Measurements from ENCODE around the gene CLEC4F. TPM values are rescaled to one million over a fixed set of nuclear protein-coding genes. Genes with fewer than 3 reads are reported as not detected.

CLEC4F gene
- total and polyA plus RNA-seq, 2 donors (not counting 3 experiments of a cell fraction or from before 2014, with no cell fraction given): not detected

DNA sequence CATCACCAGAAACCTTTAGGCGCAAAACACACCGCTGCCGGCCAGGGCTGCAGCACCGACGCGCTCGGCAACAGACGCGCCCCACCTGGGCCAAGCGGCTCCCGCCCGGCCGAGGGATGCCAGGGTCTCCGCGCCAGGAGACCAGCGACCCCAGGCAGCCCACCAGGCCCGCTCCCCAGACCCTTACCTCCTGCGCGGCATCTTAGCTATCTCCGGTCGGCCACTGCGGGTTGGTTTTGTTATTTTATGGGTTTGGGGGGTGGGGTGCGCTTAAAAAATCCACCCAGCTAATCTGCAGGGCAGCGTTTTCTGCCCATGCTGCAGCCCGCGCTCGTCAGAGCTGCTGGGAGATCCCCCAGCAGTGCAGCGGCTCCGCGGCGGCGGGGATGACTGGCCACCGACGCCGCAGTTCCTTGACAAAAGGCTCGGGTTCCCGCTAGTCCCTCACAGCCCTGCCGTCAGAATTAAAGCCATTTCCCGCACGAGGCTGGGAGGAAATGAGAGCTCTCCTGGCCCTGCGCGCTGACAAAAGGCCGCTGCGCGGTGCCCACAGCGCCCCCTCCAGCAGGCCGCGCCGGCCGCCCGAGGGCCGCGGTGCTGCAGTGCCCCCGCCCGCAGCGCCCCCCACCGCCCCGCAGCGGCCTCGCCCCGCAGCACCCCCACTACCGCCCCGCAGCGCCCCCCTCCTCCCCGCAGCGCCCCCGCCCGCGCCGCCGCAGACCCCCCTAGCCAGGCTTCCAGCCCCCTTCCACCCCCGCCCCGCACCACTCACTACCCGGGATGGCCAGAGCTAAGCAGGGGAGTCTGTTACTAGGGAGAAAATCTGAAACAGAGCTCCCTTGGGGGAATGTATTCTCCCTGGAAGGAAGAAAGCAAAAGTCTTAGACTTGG lies 52.5 kb downstream of the CLEC4F start, which contains the start of gene ADD2:
ADD2 (minus strand) TSS at position 502 of the 891 bp plus-strand sequence. CDS start 61,792 bp downstream, outside the sequence.
- Histone ChIP-seq H3K9ac (replicated peaks; ENCODE audit: extremely low read depth, insufficient read depth, low read length) (no peak within 1 kb of the TSS), H3K9me1 (replicated peaks; ENCODE audit: control insufficient read depth, extremely low read depth, insufficient read depth, low read length) (no peaks in the 10 kb centered on the region), H3K27me3 (ENCODE audit: control insufficient read depth in 2 of 2, insufficient read depth in 2 of 2, low read length in 2 of 2) (peaks cover 55 to 63% of the 10 kb centered on the region in 2 experiments), H4K20me1 (replicated peaks; ENCODE audit: control insufficient read depth, extremely low read depth, insufficient read depth, low read length) (no peaks in the 10 kb centered on the region), H3K36me3 (ENCODE audit: control insufficient read depth in 2 of 2, extremely low read depth in 1 of 2, insufficient read depth in 2 of 2, low read length in 2 of 2) (no peaks in the 10 kb centered on the region), H3K4me3 (replicated peaks in 1 of 3; ENCODE audit: insufficient read depth in 1 of 3, low read depth in 1 of 3, low read length in 3 of 3) (no peak within 1 kb of the TSS), H3K9me3 (replicated peaks; ENCODE audit: control insufficient read depth, insufficient read depth, low read length) (no peaks in the 10 kb centered on the region), H2AFZ (ENCODE audit: low read depth, low read length) (peak within 1 kb of the TSS; percentile 19), H3K4me1 (ENCODE audit: control insufficient read depth, extremely low read depth, insufficient read depth, low read length) (peaks cover 3% of the 10 kb centered on the region), H3K4me2 (ENCODE audit: insufficient read depth, low read length) (no peak within 1 kb of the TSS), H3K79me2 (ENCODE audit: control insufficient read depth, insufficient read depth, low read length) (no peaks in the 10 kb centered on the region), H3K27ac (ENCODE audit: insufficient read depth, low read depth, low read length) (no peak within 1 kb of the TSS)
- intact Hi-C loops (cut with micrococcal nuclease) (no loop called here), dilution Hi-C loops (cut with MboI; ENCODE audit: extremely low pct_ligation_motif_present, low sequenced_read_pairs) (no loop called here)
- POLR2A ChIA-PET: no interaction called here
- no TSS peak for BruUV-seq (replicated peaks)
- FAIRE-seq (no peak), DNase-seq (ENCODE audit: low read depth, low spot score) (peak; percentile 21)
- TF ChIP-seq, protein P1, sequence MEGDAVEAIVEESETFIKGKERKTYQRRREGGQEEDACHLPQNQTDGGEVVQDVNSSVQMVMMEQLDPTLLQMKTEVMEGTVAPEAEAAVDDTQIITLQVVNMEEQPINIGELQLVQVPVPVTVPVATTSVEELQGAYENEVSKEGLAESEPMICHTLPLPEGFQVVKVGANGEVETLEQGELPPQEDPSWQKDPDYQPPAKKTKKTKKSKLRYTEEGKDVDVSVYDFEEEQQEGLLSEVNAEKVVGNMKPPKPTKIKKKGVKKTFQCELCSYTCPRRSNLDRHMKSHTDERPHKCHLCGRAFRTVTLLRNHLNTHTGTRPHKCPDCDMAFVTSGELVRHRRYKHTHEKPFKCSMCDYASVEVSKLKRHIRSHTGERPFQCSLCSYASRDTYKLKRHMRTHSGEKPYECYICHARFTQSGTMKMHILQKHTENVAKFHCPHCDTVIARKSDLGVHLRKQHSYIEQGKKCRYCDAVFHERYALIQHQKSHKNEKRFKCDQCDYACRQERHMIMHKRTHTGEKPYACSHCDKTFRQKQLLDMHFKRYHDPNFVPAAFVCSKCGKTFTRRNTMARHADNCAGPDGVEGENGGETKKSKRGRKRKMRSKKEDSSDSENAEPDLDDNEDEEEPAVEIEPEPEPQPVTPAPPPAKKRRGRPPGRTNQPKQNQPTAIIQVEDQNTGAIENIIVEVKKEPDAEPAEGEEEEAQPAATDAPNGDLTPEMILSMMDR (IDR thresholded peaks at IDR 0.05; ENCODE audit: extremely low read depth in 1 of 2, insufficient read depth in 1 of 2, low read depth in 1 of 2, low read length in 2 of 2): peak; percentile 12 to 30
- TF ChIP-seq POLR2AphosphoS5 (IDR thresholded peaks at IDR 0.05; ENCODE audit: insufficient read depth, low read depth, low read length): no peak
- TF ChIP-seq EZH2 (IDR thresholded peaks at IDR 0.05; ENCODE audit: borderline replicate concordance, low read depth, low read length, severe bottlenecking): peak; percentile 94
- TF ChIP-seq JUN (IDR thresholded peaks at IDR 0.05; ENCODE audit: borderline replicate concordance, insufficient read depth, insufficient read length, low read depth): no peak
- no peak for TF ChIP-seq POLR2A (IDR thresholded peaks at IDR 0.05; ENCODE audit: low read depth, low read length)
- CTCF ChIA-PET: interaction anchor here (0.6 to 1.3 kb wide), 5 partner anchors 9 to 438 kb away, joined by 3 to 5 read pairs (median 3); no protein-coding TSS in a partner anchor
